Measurements from ENCODE around the gene ARIH2. TPM values are rescaled to one million over a fixed set of nuclear protein-coding genes. Genes with fewer than 3 reads are reported as not detected.

The ARIH2 gene
- total RNA-seq, 2 experiments from 2014 or later, result 102 to 112 TPM

- Mint-ChIP-seq H3K9me3 (ENCODE audit: insufficient read depth) (no peaks in the 10 kb centered on the region), H3K4me1 (ENCODE audit: low read depth) (peaks cover 40% of the 10 kb centered on the region), H3K4me3 (no peak overlapping the region), H3K36me3 (ENCODE audit: low read depth) (peaks cover 43% of the 10 kb centered on the region), H3K27ac (peak overlapping the region; percentile 27), H3K27me3 (ENCODE audit: low read depth) (no peaks in the 10 kb centered on the region)
- ChIA-PET CTCF (interaction anchor here (8.2 to 19.2 kb wide), 2 partner anchors 8 to 25 kb away, joined by 92 to 319 read pairs; partner anchors contain the start of genes P4HTM and WDR6), POLR2A (interaction anchor here (1.0 to 8.2 kb wide), 4 partner anchors 8 to 104 kb away, joined by 3 to 160 read pairs (median 4); partner anchors contain the start of gene WDR6)
- ATAC-seq, result no peak
- no peak for DNase-seq
Measured at GRCh38 chr3:49015765-49016164, 97.1 kb downstream of the ARIH2 start.

GRCh38 chr3:49016414-49017228 lies 98.0 kb downstream of the ARIH2 start:
- ChIA-PET CTCF (interaction anchor here (2.1 to 19.2 kb wide), 3 partner anchors 9 to 26 kb away, joined by 6 to 319 read pairs (median 92); partner anchors contain the start of genes IMPDH2, P4HTM and WDR6), POLR2A (interaction anchor here (0.5 to 8.2 kb wide), 8 partner anchors 10 to 103 kb away, joined by 3 to 160 read pairs (median 3); partner anchors contain the start of genes P4HTM, QRICH1 and WDR6)
- Mint-ChIP-seq H3K9me3 (ENCODE audit: insufficient read depth) (no peaks in the 10 kb centered on the region), H3K36me3 (ENCODE audit: low read depth) (peaks cover 45% of the 10 kb centered on the region), H3K27ac (peak overlapping the region; percentile 85), H3K4me3 (peak overlapping the region; percentile 97), H3K4me1 (ENCODE audit: low read depth) (peaks cover 40% of the 10 kb centered on the region), H3K27me3 (ENCODE audit: low read depth) (no peaks in the 10 kb centered on the region)
- ATAC-seq (no peak), DNase-seq (no peak)

GRCh38 chr3:49017229-49017970 lies 98.8 kb downstream of the ARIH2 start:
- POLR2A ChIA-PET, result interaction anchor here (0.5 to 8.2 kb wide), 9 partner anchors 8 to 98 kb away, joined by 3 to 160 read pairs (median 3); partner anchors contain the start of genes IMPDH2, P4HTM, QRICH1 and WDR6
- DNase-seq, result peak; percentile 46
- H3K27ac Mint-ChIP-seq, result peak overlapping the region; percentile 85
- peak overlapping the region; percentile 97 for H3K4me3 Mint-ChIP-seq
- ATAC-seq, result no peak
- CTCF ChIA-PET, result interaction anchor here (1.0 to 19.2 kb wide), 4 partner anchors 9 to 77 kb away, joined by 3 to 319 read pairs (median 49); partner anchors contain the start of genes IMPDH2, P4HTM and WDR6
- peaks cover 39% of the 10 kb centered on the region for H3K36me3 Mint-ChIP-seq (ENCODE audit: low read depth)
- H3K27me3 Mint-ChIP-seq (ENCODE audit: low read depth), result no peaks in the 10 kb centered on the region
- H3K9me3 Mint-ChIP-seq (ENCODE audit: insufficient read depth), result no peaks in the 10 kb centered on the region
- peaks cover 37% of the 10 kb centered on the region for H3K4me1 Mint-ChIP-seq (ENCODE audit: low read depth)

- Mint-ChIP-seq H3K27ac (peak within 1 kb of the TSS; percentile 89), H3K4me3 (peak within 1 kb of the TSS; percentile 97), H3K36me3 (ENCODE audit: low read depth) (peaks cover 45% of the 10 kb centered on the region), H3K27me3 (ENCODE audit: low read depth) (no peaks in the 10 kb centered on the region), H3K4me1 (ENCODE audit: low read depth) (peaks cover 43% of the 10 kb centered on the region), H3K9me3 (ENCODE audit: insufficient read depth) (no peaks in the 10 kb centered on the region)
- DNase-seq, result peak; percentile 73
- ATAC-seq, result peak; percentile 15
- POLR2A ChIA-PET, result interaction anchor here (0.7 to 8.2 kb wide), 8 partner anchors 8 to 99 kb away, joined by 3 to 160 read pairs (median 30); partner anchors contain the start of genes IMPDH2, P4HTM, QRICH1 and WDR6
- CTCF ChIA-PET, result interaction anchor here (1.0 to 19.2 kb wide), 4 partner anchors 10 to 76 kb away, joined by 3 to 319 read pairs (median 49); partner anchors contain the start of genes IMPDH2, P4HTM and WDR6
Measured at GRCh38 chr3:49017971-49018706, 99.5 kb downstream of the ARIH2 start, which contains the start of gene DALRD3. TSS of gene DALRD3 (minus strand) at chr3:49018580. CDS start at chr3:49018564, 16 bp downstream.

GRCh38 chr3:49018707-49019006 lies 100.0 kb downstream of the ARIH2 start:
- Mint-ChIP-seq H3K27ac (peak overlapping the region; percentile 89), H3K4me3 (peak overlapping the region; percentile 97), H3K9me3 (ENCODE audit: insufficient read depth) (no peaks in the 10 kb centered on the region), H3K4me1 (ENCODE audit: low read depth) (peaks cover 46% of the 10 kb centered on the region), H3K36me3 (ENCODE audit: low read depth) (peaks cover 49% of the 10 kb centered on the region), H3K27me3 (ENCODE audit: low read depth) (no peaks in the 10 kb centered on the region)
- ATAC-seq (no peak), DNase-seq (no peak)
- CTCF ChIA-PET, result interaction anchor here (2.1 to 19.2 kb wide), 3 partner anchors 11 to 28 kb away, joined by 6 to 319 read pairs (median 92); partner anchors contain the start of genes IMPDH2, P4HTM and WDR6
- POLR2A ChIA-PET, result interaction anchor here (3.9 to 8.2 kb wide), 5 partner anchors 10 to 75 kb away, joined by 22 to 160 read pairs (median 57); partner anchors contain the start of genes IMPDH2, P4HTM, QRICH1 and WDR6

GRCh38 chr3:49019941-49020329 lies 101.3 kb downstream of the ARIH2 start:
- Mint-ChIP-seq H3K27ac (peak overlapping the region; percentile 98), H3K4me3 (peak overlapping the region; percentile 97), H3K4me1 (ENCODE audit: low read depth) (peaks cover 53% of the 10 kb centered on the region), H3K27me3 (ENCODE audit: low read depth) (no peaks in the 10 kb centered on the region), H3K36me3 (ENCODE audit: low read depth) (peaks cover 54% of the 10 kb centered on the region), H3K9me3 (ENCODE audit: insufficient read depth) (no peaks in the 10 kb centered on the region)
- POLR2A ChIA-PET, result interaction anchor here (1.2 to 8.2 kb wide), 8 partner anchors 8 to 553 kb away, joined by 3 to 160 read pairs (median 32); partner anchors contain the start of genes IMPDH2, P4HTM, QRICH1 and WDR6
- DNase-seq, result no peak
- ATAC-seq, result no peak
- CTCF ChIA-PET, result interaction anchor here (1.2 to 19.2 kb wide), 5 partner anchors 8 to 73 kb away, joined by 5 to 319 read pairs (median 24); partner anchors contain the start of genes P4HTM, QRICH1 and WDR6

- H3K4me1 Mint-ChIP-seq (ENCODE audit: low read depth), result peaks cover 58% of the 10 kb centered on the region
- peak; percentile 5 for ATAC-seq
Measured at GRCh38 chr3:49020330-49021212, 101.9 kb downstream of the ARIH2 start.

GRCh38 chr3:49021213-49021812 lies 102.7 kb downstream of the ARIH2 start:
- peak overlapping the region; percentile 97 for H3K4me3 Mint-ChIP-seq
- peak; percentile 65 for ATAC-seq
- peaks cover 56% of the 10 kb centered on the region for H3K36me3 Mint-ChIP-seq (ENCODE audit: low read depth)

More at GRCh38 chr3:49020330-49021212, 101.9 kb downstream of the ARIH2 start:
- Mint-ChIP-seq H3K36me3 (ENCODE audit: low read depth) (peaks cover 54% of the 10 kb centered on the region), H3K27me3 (ENCODE audit: low read depth) (no peaks in the 10 kb centered on the region), H3K4me3 (peak overlapping the region; percentile 97), H3K27ac (peak overlapping the region; percentile 98), H3K9me3 (ENCODE audit: insufficient read depth) (no peaks in the 10 kb centered on the region)
- ChIA-PET POLR2A (interaction anchor here (0.5 to 8.2 kb wide), 20 partner anchors 8 to 554 kb away, joined by 3 to 160 read pairs (median 5); partner anchors contain the start of genes ARIH2, IMPDH2, IP6K2 and P4HTM), CTCF (interaction anchor here (1.2 to 19.2 kb wide), 7 partner anchors 8 to 123 kb away, joined by 5 to 319 read pairs (median 22); partner anchors contain the start of genes P4HTM, QRICH1, SLC25A20 and WDR6)
- peak; percentile 52 for DNase-seq

More at GRCh38 chr3:49021213-49021812, 102.7 kb downstream of the ARIH2 start:
- peaks cover 60% of the 10 kb centered on the region for H3K4me1 Mint-ChIP-seq (ENCODE audit: low read depth)
- POLR2A ChIA-PET, result interaction anchor here (0.5 to 8.2 kb wide), 29 partner anchors 8 to 555 kb away, joined by 3 to 160 read pairs (median 4); partner anchors contain the start of genes ARIH2, DAG1, IMPDH2 and IP6K2
- no peaks in the 10 kb centered on the region for H3K9me3 Mint-ChIP-seq (ENCODE audit: insufficient read depth)
- no peaks in the 10 kb centered on the region for H3K27me3 Mint-ChIP-seq (ENCODE audit: low read depth)
- peak; percentile 99 for DNase-seq
- peak overlapping the region; percentile 98 for H3K27ac Mint-ChIP-seq
- CTCF ChIA-PET, result interaction anchor here (1.0 to 19.2 kb wide), 10 partner anchors 9 to 136 kb away, joined by 3 to 319 read pairs (median 10); partner anchors contain the start of genes P4HTM, QRICH1, SLC25A20 and WDR6
